Measurements from ENCODE around the gene CINP.

DNA sequence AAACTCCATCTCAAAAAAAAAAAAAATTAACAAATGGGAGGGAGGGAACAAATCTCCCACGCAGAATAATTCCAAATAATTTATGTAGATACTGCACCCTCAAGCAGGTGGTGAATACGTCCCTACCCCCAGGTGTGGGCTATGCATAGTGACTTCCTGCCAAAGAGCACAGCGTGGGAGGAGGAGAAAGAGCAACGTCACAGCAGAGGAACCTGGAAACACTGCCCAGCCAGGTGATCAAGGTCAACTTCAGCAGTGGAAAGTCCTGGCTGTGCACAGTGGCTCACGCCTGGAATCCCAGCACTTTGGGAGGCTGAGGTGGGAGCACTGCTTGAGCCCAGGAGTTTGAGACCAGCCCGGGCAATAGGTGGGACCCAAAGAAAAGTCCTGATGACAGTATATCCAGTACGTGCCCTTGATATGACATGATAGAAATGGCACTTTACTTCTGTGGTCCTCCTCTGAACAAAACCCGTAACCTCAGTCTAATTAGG lies 9.5 kb downstream of the CINP start:
- TF ChIP-seq POLR2AphosphoS5 (IDR thresholded peaks at IDR 0.05) (no peak), EP300 (IDR thresholded peaks at IDR 0.05) (no peak)
